CD4-positive, CD25-positive, alpha-beta regulatory T cell (primary cell): ENCODE measurements around the gene HECTD4. TPM values are rescaled to one million over a fixed set of nuclear protein-coding genes. Genes with fewer than 3 reads are reported as not detected.

Source experiments
- ATAC-seq, 2 donors: fragments of 150-1000 bp; cut with Tn5 transposase; one replicate each; pipeline ENCODE4 v1.10.0; 2021; ENCODE audit warnings: low read depth in 2 of 2, moderate number of reproducible peaks in 2 of 2, moderate library complexity in 1 of 2
- DNase-seq, 3 donors: peaks; one replicate each; pipeline versions ENCODE4 v3.0.0 to v3.0.0-alpha.2; 2012 to 2022; ENCODE audit warnings: mixed read lengths in 1 of 3
- H3K27ac ChIP-seq: one replicate; pipeline ENCODE4 v1.7.0; 2013; ENCODE audit warnings: mild to moderate bottlenecking, low read length; ENCODE audit not compliant: insufficient read depth, poor library complexity, severe bottlenecking
- H3K27me3 ChIP-seq: one replicate; pipeline ENCODE4 v1.7.0; 2013; ENCODE audit warnings: low read length; ENCODE audit not compliant: control insufficient read depth, insufficient read depth
- H3K36me3 ChIP-seq: one replicate; pipeline ENCODE4 v1.7.0; 2013; ENCODE audit warnings: mild to moderate bottlenecking, low read length, moderate library complexity; ENCODE audit not compliant: control insufficient read depth, insufficient read depth
- H3K4me1 ChIP-seq: 2 replicates; pipeline ENCODE4 v1.7.0; 2013; ENCODE audit warnings: mild to moderate bottlenecking, low read length; ENCODE audit not compliant: insufficient read depth, control insufficient read depth, poor library complexity, severe bottlenecking
- H3K4me3 ChIP-seq: one replicate; pipeline ENCODE4 v1.7.0; 2013; ENCODE audit warnings: low read depth, mild to moderate bottlenecking, low read length, moderate library complexity
- H3K9me3 ChIP-seq, 2 experiments: 1 replicate in 1 of 2; 2 replicates in 1 of 2; pipeline ENCODE4 v1.7.0; 2013; ENCODE audit warnings: low read length in 2 of 2, mild to moderate bottlenecking in 1 of 2, moderate library complexity in 1 of 2; ENCODE audit not compliant: control insufficient read depth in 2 of 2
- H3K27ac Mint-ChIP-seq, 3 donors: one replicate each; pipeline ENCODE4 v1.8.0; 2020 to 2022; ENCODE audit warnings: mild to moderate bottlenecking in 3 of 3, mixed read lengths in 3 of 3, moderate library complexity in 2 of 3
- H3K27me3 Mint-ChIP-seq: one replicate; pipeline ENCODE4 v1.8.0; 2022; ENCODE audit warnings: mild to moderate bottlenecking, mixed read lengths
- H3K36me3 Mint-ChIP-seq: one replicate; pipeline ENCODE4 v1.8.0; 2020; ENCODE audit warnings: mixed read lengths
- H3K4me1 Mint-ChIP-seq, 4 donors: one replicate each; pipeline ENCODE4 v1.8.0; 2020 to 2022; ENCODE audit warnings: mixed read lengths in 4 of 4, mild to moderate bottlenecking in 1 of 4
- H3K4me3 Mint-ChIP-seq, 4 donors: one replicate each; pipeline ENCODE4 v1.8.0; 2020 to 2022; ENCODE audit warnings: mild to moderate bottlenecking in 4 of 4, mixed read lengths in 4 of 4, moderate library complexity in 3 of 4
- H3K9me3 Mint-ChIP-seq, 7 donors: one replicate each; pipeline ENCODE4 v1.8.0; 2020 to 2022; ENCODE audit warnings: mixed read lengths in 7 of 7, mild to moderate bottlenecking in 3 of 7, moderate library complexity in 2 of 7
- polyA plus RNA-seq, 4 donors: library from polyadenylated mRNA; unstranded; fragments of 300-500 nt; fragmentation: Illumina TruSeq; gene quantifications; one replicate each; pipeline ENCODE4 v1.2.3, GENCODE V29; 2021
- total RNA-seq: library from RNA; stranded (reverse); gene quantifications from one replicate; pipeline ENCODE4 v1.2.3, GENCODE V29; 2022

HECTD4 gene
- total and polyA plus RNA-seq, 5 donors from 2014 or later = 2.1 to 59.3 (median 2.7) TPM

GRCh38 chr12:112179341-112179740 lies 202.9 kb downstream of the HECTD4 start:
- no peaks in the 10 kb centered on the region for H3K4me1 ChIP-seq
- no peak overlapping the region for H3K4me3 Mint-ChIP-seq
- DNase-seq (no peak), ATAC-seq (no peak)
- H3K36me3 ChIP-seq = peaks cover 43% of the 10 kb centered on the region
- H3K4me1 Mint-ChIP-seq = no peaks in the 10 kb centered on the region
- no peaks in the 10 kb centered on the region for H3K27me3 Mint-ChIP-seq
- H3K27me3 ChIP-seq = no peaks in the 10 kb centered on the region
- H3K36me3 Mint-ChIP-seq = peaks cover 39% of the 10 kb centered on the region
- H3K27ac ChIP-seq = no peak overlapping the region
- H3K4me3 ChIP-seq = no peak overlapping the region
- no peaks in the 10 kb centered on the region for H3K9me3 ChIP-seq
- H3K27ac Mint-ChIP-seq = no peak overlapping the region
- H3K9me3 Mint-ChIP-seq = no peaks in the 10 kb centered on the region

GRCh38 chr12:112178796-112179195 lies 203.4 kb downstream of the HECTD4 start:
- H3K36me3 ChIP-seq = peaks cover 42% of the 10 kb centered on the region
- no peaks in the 10 kb centered on the region for H3K27me3 ChIP-seq
- Mint-ChIP-seq H3K27ac (no peak overlapping the region), H3K9me3 (no peaks in the 10 kb centered on the region), H3K27me3 (no peaks in the 10 kb centered on the region), H3K36me3 (peaks cover 39% of the 10 kb centered on the region), H3K4me1 (no peaks in the 10 kb centered on the region), H3K4me3 (no peak overlapping the region)
- ATAC-seq (no peak), DNase-seq (no peak)
- no peak overlapping the region for H3K4me3 ChIP-seq
- no peaks in the 10 kb centered on the region for H3K9me3 ChIP-seq
- H3K27ac ChIP-seq = no peak overlapping the region
- no peaks in the 10 kb centered on the region for H3K4me1 ChIP-seq

DNA sequence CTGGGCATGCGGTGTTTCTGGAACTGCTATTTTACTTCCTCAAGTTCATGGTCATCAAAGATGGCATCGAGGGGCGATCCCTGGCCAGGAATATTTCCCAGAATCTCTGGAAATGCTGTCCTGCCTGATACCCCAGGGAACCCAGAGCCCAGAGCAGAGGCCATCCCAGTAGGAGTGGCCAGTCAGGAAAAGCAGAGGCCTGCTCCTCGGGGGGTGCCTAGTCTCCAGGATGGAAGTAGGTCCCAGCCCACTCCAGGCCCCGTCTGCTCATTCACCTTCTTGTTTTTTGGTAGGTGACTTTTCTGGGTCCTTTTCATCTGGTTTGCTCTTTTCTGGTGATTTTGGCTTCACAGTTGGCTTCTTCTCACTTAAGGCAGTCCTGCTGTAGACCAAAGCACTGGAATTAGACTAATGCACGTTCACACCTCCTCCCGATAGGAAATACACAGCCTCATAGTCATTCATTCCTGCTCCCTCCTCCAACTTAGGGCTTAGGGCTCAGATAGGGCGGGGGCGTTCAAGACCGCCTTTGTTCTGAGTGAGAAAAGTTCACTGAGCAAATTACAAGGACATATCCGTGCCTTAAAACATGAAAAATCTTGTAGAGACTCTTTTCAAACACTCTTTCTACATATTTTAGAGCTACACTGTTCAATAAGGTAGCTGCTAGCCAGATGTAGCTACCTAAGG lies 205.8 kb downstream of the HECTD4 start:
- no peak for ATAC-seq
- H3K4me3 Mint-ChIP-seq = no peak overlapping the region
- Histone ChIP-seq H3K9me3 (no peaks in the 10 kb centered on the region), H3K27me3 (no peaks in the 10 kb centered on the region), H3K27ac (no peak overlapping the region), H3K36me3 (peaks cover 44% of the 10 kb centered on the region), H3K4me3 (no peak overlapping the region), H3K4me1 (no peaks in the 10 kb centered on the region)
- no peak for DNase-seq
- no peaks in the 10 kb centered on the region for H3K27me3 Mint-ChIP-seq
- peaks cover 31% of the 10 kb centered on the region for H3K36me3 Mint-ChIP-seq
- H3K9me3 Mint-ChIP-seq = no peaks in the 10 kb centered on the region
- H3K4me1 Mint-ChIP-seq = peaks cover 0 to 5% (median 0%) of the 10 kb centered on the region in 4 donors
- peak overlapping the region in 2 of 3 donors; percentile 15 to 20 for H3K27ac Mint-ChIP-seq

DNA sequence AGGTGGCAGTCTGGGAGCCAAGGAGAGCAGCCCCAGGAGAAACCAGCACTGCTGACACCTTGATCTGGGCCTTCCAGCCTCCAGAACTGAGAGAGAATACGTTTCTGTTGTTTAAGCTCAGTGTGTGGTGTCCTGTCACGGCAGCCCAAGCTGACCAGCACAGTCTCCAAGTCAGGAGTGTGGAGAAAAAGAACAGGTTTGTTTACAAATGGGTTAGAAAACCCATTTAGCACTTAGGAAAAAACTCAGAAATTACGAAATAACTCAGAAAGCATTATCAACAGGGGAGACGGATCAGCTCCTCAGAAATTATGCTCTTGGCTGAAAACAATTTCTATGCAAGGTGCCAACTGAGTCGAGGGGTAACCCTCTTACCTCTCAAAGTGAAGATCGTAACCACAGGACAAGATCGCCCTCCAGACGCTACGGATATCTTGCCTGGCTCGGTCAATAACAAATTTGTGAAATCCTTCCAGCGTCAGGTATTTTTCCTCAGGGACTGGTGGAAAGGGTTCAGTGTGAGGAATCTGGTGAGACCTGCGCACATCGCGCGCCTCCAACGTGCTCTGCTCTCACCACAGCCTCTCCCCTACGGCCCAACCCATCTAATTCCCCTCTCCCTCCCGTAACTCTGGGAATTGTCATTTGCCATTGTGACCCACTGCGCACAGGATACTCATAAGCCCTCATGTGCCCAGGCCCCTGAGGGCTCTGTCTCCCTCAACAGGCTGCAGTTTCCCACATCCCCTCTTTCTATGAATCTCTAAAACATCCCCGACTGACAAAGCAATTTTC lies 206.7 kb downstream of the HECTD4 start:
- Mint-ChIP-seq H3K27me3 (no peaks in the 10 kb centered on the region), H3K4me3 (no peak overlapping the region), H3K27ac (peak overlapping the region in 2 of 3 donors; percentile 20 to 65), H3K4me1 (peaks cover 0 to 5% (median under 1%) of the 10 kb centered on the region in 4 donors), H3K9me3 (no peaks in the 10 kb centered on the region), H3K36me3 (peaks cover 26% of the 10 kb centered on the region)
- DNase-seq = no peak
- Histone ChIP-seq H3K27me3 (no peaks in the 10 kb centered on the region), H3K27ac (no peak overlapping the region), H3K36me3 (peaks cover 50% of the 10 kb centered on the region), H3K4me1 (no peaks in the 10 kb centered on the region), H3K9me3 (no peaks in the 10 kb centered on the region), H3K4me3 (no peak overlapping the region)
- no peak for ATAC-seq

GRCh38 chr12:112172556-112173324 lies 209.5 kb downstream of the HECTD4 start:
- Mint-ChIP-seq H3K27me3 (no peaks in the 10 kb centered on the region), H3K27ac (no peak overlapping the region)
- ATAC-seq = no peak

DNA sequence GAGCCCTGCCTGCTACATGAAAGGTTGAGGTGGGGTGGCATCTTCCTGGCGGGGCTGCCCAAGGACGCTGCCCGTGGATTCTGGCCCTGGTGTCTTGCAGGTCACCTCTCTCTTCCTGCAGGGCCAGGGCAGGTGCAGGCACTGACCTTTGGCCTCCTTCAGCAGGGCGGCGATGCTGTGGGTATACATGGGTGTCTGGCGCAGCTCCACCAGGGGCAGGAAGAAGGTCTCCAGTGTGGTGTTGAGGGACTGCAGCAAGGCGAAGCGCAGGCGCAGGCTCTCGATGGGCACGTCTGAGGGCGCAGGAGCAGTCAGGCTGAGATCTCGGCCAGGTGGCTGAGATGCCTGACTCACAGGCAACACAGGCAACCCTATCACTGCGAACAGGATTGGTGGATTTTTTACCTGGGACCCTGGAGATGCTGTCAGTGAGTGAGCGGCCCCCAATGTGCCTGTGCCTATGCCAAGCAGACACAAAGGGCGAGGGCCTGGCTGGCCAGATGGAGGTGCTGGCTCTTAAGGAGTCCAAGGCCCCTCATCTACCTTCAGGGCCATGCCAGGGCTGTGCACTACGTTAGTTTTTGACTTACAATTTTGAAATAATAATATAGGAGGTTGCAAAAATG lies 211.1 kb downstream of the HECTD4 start:
- H3K27me3 Mint-ChIP-seq = no peaks in the 10 kb centered on the region
- no peak overlapping the region for H3K27ac Mint-ChIP-seq

More at GRCh38 chr12:112172556-112173324, 209.5 kb downstream of the HECTD4 start:
- Histone ChIP-seq H3K4me1 (no peaks in the 10 kb centered on the region), H3K36me3 (peaks cover 26% of the 10 kb centered on the region), H3K27me3 (no peaks in the 10 kb centered on the region), H3K9me3 (no peaks in the 10 kb centered on the region), H3K4me3 (no peak overlapping the region), H3K27ac (no peak overlapping the region)
- H3K4me3 Mint-ChIP-seq = no peak overlapping the region
- peaks cover 19% of the 10 kb centered on the region for H3K36me3 Mint-ChIP-seq
- no peak for DNase-seq
- no peaks in the 10 kb centered on the region for H3K9me3 Mint-ChIP-seq
- peaks cover 0 to 11% (median 4%) of the 10 kb centered on the region in 4 donors for H3K4me1 Mint-ChIP-seq

GRCh38 chr12:112170376-112170775 lies 211.9 kb downstream of the HECTD4 start:
- no peaks in the 10 kb centered on the region for H3K27me3 Mint-ChIP-seq
- H3K27ac ChIP-seq = no peak overlapping the region
- no peaks in the 10 kb centered on the region for H3K27me3 ChIP-seq
- H3K4me3 Mint-ChIP-seq = no peak overlapping the region
- ATAC-seq (peak in 1 of 2 donors; percentile 41), DNase-seq (peak in 2 of 3 donors; percentile 11 to 15)
- H3K27ac Mint-ChIP-seq = peak overlapping the region in 2 of 3 donors; percentile 42 to 69
- H3K4me1 Mint-ChIP-seq = peaks cover 0 to 11% (median 4%) of the 10 kb centered on the region in 4 donors
- H3K4me3 ChIP-seq = no peak overlapping the region
- no peaks in the 10 kb centered on the region for H3K9me3 Mint-ChIP-seq
- H3K4me1 ChIP-seq = no peaks in the 10 kb centered on the region
- peaks cover 6% of the 10 kb centered on the region for H3K36me3 Mint-ChIP-seq
- peaks cover 12% of the 10 kb centered on the region for H3K36me3 ChIP-seq
- H3K9me3 ChIP-seq = no peaks in the 10 kb centered on the region

More for the DNA sequence above, 211.1 kb downstream of the HECTD4 start:
- Mint-ChIP-seq H3K9me3 (no peaks in the 10 kb centered on the region), H3K4me3 (no peak overlapping the region), H3K36me3 (peaks cover 13% of the 10 kb centered on the region), H3K4me1 (peaks cover 0 to 11% (median 4%) of the 10 kb centered on the region in 4 donors)
- peaks cover 19% of the 10 kb centered on the region for H3K36me3 ChIP-seq
- H3K27me3 ChIP-seq = no peaks in the 10 kb centered on the region
- H3K9me3 ChIP-seq = no peaks in the 10 kb centered on the region
- no peak overlapping the region for H3K4me3 ChIP-seq
- H3K4me1 ChIP-seq = no peaks in the 10 kb centered on the region
- no peak overlapping the region for H3K27ac ChIP-seq
- DNase-seq = no peak
- no peak for ATAC-seq
